GM18505 (cell line): Measurements from ENCODE around the gene AP2B1.
"Not testable (repeated sequence)": the region's sequence is repeated elsewhere in the genome, so short reads cannot be mapped to it uniquely, and the experiment has no call there.

Experiments
- ATAC-seq: cut with Tn5 transposase; IDR thresholded peaks from one replicate; pipeline ENCODE4 v1.9.1; 2021; ENCODE audit not compliant: unreplicated experiment
- POLR2A ChIP-seq: IDR thresholded peaks from 4 replicates; pipeline ENCODE4 v1.6.1; 2011; ENCODE audit warnings: borderline replicate concordance; ENCODE audit not compliant: insufficient read depth, insufficient read length; ENCODE audit errors: extremely low read depth

AP2B1 gene

DNA sequence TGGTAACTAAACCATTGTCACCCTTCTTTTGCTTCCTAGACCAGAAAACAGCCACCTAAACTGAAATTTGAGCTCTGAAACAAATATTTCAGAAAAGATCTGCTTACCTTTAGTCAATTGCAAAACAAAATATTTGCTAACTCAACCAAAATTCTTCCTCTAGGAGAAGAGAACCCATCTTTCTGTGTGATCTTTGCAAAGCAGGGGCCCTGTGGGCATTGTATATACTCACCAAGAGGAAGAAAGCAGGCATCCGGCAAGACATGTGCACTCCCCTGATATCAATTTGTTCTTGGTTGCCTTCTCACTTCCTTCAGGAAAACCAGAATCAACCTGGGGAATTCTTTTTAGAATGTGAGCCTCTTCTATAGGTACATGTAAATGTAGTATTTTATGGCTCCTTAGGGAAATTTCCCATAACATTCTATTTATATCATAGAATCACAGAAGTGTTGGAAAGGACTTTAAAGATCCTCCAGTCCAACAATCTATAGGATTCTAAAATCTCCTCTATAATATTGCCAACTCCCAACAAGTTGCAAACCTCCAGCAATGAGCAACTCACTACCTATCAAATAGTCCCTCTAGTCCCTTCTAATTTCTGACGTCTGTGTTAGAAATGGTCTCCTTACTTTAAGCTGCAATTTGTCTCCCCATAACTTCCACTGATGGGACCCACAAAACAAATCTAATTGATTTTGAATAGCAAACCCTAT lies 27.5 kb upstream of the AP2B1 start:
- TF ChIP-seq POLR2A, result no peak
- ATAC-seq, result no peak

DNA sequence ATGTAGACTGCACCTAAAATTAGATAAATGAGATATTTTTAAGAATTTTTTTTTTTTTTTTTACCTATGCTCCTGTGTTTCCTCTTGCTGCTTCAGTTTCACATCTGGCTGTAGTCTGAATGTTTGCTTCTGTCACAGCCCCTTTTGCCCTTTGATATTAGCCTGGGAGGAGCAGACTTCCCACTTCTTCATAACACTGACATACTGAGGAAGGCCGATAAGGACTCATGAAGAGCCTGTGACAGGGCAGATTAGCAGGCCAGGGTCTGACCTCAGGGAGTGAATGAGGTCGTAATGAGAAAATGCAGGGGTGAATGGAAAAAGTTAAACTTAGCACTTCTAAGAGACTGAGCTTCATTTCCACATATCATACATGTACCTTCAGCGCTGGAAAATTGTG lies 26.4 kb upstream of the AP2B1 start, which contains the start of gene SLFN14:
SLFN14 (minus strand) TSS at position 117 of the 400 bp plus-strand sequence. CDS start 2,757 bp downstream, outside the sequence.
- no peak for TF ChIP-seq POLR2A
- no peak for ATAC-seq

DNA sequence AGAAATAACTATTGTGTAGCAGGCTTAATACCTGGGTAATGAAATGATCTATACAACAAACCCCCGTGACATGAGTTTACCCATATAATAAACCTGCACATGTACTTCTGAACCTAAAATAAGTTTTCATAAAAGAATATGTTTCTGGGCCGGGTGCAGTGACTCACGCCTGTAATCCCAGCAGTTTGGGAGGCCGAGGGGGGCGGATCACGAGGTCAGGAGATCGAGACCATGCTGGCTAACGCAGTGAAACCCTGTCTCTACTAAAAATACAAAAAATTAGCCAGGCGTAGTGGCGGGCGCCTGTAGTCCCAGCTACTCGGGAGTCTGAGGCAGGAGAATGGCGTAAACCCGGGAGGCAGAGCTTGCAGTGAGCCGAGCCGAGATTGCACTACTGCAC lies 23.9 kb upstream of the AP2B1 start:
- ATAC-seq, result not testable (repeated sequence)

DNA sequence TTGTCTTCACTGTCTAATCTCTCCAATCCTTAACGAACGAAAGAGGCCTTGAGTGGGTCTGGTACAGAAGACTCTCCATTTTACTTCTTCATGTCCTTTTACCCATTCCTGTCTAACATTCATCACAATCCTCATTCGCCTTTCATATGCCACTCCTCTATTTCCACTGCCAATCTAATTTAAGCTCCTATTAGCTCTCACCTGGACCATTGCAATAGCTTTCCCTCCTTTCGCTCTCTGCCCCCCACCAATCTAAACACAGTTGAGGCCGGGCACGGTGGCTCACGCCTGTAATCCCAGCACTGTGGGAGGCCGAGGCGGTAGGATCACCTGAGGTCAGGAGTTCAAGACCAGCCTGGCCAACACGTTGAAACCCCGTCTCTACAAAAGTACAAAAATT lies 20.2 kb upstream of the AP2B1 start:
- no peak for TF ChIP-seq POLR2A

DNA sequence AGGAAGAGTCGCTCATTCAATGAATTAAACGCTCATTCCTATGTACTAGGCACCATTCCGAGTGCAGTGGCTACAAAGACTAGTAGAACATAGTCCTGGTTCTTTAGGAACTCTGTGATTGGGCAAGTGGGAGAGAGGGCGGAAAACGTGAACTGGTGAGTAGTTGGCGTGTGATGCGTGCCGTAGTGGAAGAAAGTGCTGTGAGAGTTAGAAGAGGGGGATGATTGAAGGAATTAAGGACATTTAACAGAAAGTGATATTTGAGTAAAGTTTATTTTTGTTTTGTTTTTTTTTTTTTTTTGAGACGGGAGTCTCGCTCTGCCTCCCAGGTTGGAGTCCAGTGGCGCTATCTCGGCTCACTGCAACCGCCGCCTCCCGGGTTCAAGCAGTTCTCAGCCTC lies 18.6 kb upstream of the AP2B1 start:
- ATAC-seq, result no peak
- no peak for TF ChIP-seq POLR2A

More for the DNA sequence above, 20.2 kb upstream of the AP2B1 start:
- ATAC-seq, result no peak

DNA sequence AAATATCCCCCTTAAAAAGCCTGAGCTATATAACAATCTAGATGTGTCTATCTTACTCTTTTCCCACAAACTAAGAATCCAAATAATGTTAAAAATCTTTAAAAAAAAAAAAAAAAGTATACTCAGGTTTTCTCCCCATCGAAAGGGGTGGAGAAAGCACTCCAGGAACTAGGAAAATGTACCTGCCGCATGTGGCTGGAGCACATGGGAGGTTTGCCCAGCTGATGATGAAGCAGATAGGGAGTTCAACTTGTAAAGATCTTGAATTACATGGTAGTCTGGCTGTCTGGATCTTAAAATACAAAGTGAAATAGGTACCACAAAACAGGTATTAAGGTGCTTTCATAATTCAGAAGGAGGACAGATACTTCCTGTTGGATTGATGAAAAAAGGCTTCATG lies 17.7 kb upstream of the AP2B1 start:
- no peak for ATAC-seq
- no peak for TF ChIP-seq POLR2A

DNA sequence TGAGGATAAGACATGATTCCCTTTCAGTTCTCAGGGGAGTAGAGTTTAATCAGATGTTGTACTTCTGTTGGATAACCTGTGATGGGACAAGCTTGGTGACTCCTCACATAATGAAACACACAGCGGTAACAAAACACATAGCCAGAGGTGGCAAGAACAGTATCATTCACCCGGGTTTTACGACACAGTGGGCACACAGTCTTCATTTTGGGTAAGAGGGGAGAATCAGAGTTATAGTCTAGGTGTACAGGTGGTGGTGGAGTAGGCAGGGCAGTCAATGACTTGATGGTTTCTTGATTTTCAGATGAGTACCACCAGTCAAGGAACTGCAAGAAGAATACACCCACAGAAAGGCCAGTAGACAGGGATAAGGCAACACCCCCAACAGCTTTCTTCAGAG lies 11.4 kb upstream of the AP2B1 start:
- no peak for ATAC-seq
- TF ChIP-seq POLR2A, result no peak

DNA sequence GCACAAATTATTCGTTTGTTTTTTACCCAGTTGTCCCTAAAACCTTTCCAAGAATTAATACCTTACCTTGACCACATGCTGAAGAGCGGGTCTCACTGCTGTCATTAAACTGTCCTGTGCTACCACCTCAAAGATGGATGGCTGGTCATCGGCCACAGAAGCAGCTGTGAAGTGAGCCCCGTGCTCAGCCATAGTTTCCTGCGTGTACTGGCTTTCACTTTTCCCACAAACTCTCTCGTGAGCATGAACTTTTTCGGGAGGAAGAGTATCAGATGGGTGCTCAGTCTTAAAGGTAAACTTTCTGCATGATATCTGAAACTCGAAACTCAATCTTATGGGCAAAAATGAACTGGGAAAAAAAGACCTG lies 9.3 kb upstream of the AP2B1 start:
- no peak for TF ChIP-seq POLR2A
- no peak for ATAC-seq

DNA sequence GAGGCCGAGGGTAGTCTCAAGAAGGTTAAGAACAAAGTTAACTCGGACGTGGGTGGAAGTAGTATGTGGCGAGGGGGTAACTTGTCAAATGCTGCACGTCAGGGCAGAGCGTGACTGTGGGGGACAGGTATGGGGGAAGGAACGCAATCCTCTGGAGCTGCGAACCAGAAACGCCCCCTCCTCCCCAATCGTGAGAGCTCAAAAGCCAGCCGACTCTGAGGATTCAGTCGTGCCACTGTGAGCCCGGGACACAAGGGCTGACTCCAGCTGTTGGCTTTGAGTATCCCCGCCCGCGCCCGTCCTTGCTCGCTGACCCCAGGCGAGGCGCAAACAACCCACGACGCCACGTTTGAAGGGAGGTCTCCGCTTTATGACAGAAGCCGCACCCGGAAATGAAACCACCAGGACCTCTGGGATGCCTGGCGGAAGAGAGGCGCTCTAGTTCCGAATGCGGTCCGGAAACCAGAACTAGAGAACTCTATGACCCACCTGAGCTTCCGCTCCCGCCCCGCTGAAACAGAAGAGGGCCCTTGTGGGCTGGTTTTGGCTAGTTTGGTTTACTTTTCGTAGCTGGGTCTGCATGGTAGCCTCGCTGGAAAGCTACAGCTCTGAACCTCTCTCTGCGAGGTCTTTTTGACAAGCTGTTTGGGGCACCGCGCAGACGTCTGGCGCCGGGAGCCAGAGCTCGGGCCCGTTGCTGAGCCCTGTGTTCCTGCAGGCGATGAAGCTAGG lies 8.8 kb upstream of the AP2B1 start, which contains the start of gene PEX12:
PEX12 (minus strand) TSS at position 375 of the 732 bp plus-strand sequence. CDS start 550 bp downstream, outside the sequence.
- peak; percentile 82 for ATAC-seq
- TF ChIP-seq POLR2A, result peak; percentile 92

DNA sequence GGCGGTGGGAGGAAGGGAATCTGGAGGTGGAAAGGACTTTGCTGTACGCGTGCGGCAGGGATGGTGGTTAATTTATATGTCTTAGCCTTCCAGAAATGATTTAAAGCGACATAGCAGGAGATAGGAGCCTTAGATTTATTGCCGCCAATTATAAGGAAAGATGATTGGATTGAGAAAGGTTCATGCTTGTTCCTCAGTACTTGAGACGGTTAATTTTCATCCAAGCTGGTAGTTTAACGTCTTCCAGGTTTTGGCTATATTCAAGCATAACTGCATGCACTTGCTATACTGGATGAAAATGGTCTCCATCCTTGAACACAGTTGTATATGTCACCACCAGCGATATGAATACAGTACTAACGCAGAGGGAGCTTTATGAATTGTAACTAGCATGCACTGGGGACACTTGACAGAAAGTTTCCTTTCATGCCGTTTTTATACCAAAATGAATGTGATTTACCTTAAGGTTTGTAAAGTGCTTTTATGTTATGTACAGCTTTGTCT lies 8.1 kb upstream of the AP2B1 start:
- TF ChIP-seq POLR2A, result no peak
- no peak for ATAC-seq

DNA sequence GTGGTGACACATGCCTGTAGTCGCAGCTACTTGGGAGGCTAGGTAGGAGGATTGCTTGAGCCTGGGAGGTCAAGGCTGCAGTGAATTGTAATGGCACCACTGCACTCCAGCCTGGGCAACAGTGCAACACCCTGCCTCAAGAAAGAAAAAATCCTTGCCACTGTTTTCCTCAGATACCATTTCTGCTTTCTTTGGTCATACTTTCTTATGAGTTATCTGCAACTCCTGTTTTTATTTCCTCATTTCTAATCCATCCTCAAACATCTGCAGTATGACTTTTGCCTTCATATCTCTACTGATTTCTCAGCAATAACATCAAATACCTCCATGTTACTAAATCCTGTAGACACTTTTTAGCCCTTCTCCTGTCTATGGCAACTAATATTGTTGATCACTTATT lies 3.1 kb upstream of the AP2B1 start:
- no peak for TF ChIP-seq POLR2A
- ATAC-seq, result no peak

DNA sequence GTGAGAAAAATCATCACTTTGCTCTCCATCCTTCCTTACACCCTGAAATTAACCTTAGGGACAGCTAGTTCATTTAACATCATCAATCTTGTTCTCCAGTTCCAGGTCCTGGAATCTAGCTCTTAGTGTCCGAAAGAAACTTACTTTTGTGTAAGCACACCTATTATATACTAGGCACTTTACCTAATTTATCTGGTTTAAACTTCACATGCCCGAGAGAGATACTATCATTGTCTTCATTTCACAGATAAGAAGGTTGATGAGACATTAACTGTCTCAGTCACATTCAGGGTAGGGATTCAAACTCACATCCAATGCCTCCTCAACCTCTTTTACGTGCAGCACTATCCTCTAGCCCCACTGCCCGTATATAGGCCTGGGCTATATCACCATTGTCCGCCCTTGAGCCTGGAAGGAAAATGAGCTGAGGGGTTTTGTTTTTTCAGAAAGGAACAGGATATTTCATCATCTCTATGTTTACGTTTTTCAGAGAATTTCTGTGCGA lies 501 bp upstream of the AP2B1 start:
- no peak for ATAC-seq
- TF ChIP-seq POLR2A, result no peak

DNA sequence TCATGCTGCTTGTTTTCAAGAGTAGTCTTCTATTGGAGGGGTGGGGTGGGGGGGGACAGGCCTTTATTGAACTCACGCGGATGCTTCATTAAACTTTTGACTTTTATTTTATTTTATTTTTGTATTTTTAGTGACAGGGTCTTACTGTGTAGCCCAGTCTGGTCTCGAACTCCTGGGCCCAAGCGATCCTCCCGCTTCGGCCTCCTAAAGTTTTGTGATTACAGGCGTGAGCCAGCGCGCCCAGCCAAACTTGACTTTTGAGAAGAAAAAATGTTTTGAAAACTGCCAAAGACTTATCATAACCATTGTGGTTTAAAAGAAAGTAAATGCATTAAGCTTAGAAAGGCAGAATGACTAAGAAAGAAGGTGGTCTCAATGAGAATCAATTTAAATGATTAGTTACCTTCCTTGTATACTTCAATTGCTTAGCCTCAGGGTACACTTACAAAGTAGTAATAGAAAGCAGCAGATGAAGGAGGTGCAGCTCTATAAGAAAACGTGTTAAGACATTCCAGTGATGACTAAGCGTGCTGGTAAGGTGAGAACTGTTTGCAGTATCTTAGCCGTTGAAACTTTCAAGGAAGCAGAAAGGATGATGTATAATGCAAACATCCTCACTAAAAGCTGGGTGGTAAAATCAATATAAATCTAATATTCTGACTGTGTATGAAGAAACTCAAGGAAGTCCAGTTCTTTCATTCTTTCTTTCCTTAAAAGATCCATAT lies 1.2 kb downstream of the AP2B1 start:
- no peak for TF ChIP-seq POLR2A
- no peak for ATAC-seq
